Measurements from ENCODE around the gene TMEM87A. TPM values are rescaled to one million over a fixed set of nuclear protein-coding genes. Genes with fewer than 3 reads are reported as not detected.

Gene TMEM87A
- total RNA-seq, 1 experiment from 2014 or later: 31.2 TPM

DNA sequence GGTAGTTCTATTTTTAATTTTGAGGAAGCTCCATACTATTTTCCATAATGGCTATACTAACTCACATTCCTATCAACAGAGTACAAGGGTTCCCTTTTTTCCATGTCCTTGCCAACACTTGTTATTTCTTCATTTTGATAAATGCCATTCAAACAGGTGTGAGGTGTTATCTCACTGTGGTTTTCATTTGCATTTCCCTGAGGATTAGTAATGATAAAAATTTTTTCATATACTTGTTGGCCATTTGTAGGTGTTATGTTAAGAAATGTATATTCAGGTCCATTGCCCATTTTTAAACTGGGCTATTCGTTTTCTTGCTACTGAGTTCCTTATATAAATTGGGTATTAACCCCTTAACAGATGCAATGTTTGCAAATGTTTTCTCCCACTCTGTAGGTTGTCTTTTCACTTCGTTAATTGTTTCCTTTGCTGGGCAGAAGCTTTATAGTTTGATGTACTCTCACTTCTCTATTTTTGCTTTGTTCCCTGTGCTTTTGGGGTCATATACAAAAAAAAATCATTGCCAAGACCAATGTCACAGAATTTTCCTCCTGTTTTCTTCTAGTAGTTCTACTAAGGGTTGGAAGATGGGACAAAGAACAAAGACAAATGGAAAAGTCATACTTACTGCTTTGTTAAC, 54.2 kb downstream of the TMEM87A start:
- no peak for DNase-seq
- CTCF ChIA-PET: no interaction called here
- H3K36me3 Mint-ChIP-seq (ENCODE audit: insufficient read depth, unreplicated experiment): no peaks in the 10 kb centered on the region

DNA sequence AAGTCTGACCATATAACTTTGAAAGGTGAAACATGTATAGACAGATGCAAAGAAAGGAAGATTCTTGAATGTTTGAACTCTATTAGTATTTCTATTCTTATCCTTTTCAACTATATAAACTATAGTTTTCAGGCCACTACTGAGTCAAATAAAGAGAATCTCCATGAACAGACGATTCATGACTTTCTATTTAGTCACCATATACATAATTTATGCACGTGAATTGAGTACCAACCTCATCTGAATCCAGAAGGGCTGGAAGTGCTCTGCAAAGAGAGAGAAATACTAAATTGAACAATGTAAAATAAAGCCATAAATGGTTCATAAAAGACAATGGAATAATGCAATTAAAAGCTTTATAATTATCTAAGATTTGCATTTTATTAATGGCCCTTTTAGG, 55.7 kb downstream of the TMEM87A start:
- CTCF ChIA-PET: no interaction called here
- Mint-ChIP-seq H3K4me3 (ENCODE audit: low read depth, unreplicated experiment) (no peak overlapping the region), H3K4me1 (ENCODE audit: low read depth, unreplicated experiment) (no peaks in the 10 kb centered on the region), H3K36me3 (ENCODE audit: insufficient read depth, unreplicated experiment) (no peaks in the 10 kb centered on the region), H3K27ac (ENCODE audit: unreplicated experiment) (no peak overlapping the region), H3K9me3 (ENCODE audit: low read depth, unreplicated experiment) (no peaks in the 10 kb centered on the region), H3K27me3 (ENCODE audit: unreplicated experiment) (no peaks in the 10 kb centered on the region)
- intact Hi-C loops (cut with micrococcal nuclease; ENCODE audit: unreplicated experiment): no loop called here
- TF ChIP-seq, protein P1, sequence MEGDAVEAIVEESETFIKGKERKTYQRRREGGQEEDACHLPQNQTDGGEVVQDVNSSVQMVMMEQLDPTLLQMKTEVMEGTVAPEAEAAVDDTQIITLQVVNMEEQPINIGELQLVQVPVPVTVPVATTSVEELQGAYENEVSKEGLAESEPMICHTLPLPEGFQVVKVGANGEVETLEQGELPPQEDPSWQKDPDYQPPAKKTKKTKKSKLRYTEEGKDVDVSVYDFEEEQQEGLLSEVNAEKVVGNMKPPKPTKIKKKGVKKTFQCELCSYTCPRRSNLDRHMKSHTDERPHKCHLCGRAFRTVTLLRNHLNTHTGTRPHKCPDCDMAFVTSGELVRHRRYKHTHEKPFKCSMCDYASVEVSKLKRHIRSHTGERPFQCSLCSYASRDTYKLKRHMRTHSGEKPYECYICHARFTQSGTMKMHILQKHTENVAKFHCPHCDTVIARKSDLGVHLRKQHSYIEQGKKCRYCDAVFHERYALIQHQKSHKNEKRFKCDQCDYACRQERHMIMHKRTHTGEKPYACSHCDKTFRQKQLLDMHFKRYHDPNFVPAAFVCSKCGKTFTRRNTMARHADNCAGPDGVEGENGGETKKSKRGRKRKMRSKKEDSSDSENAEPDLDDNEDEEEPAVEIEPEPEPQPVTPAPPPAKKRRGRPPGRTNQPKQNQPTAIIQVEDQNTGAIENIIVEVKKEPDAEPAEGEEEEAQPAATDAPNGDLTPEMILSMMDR (IDR thresholded peaks at IDR 0.05; ENCODE audit: unreplicated experiment): no peak
- BruUV-seq (replicated peaks): no TSS peak
- no peak for DNase-seq

More for the DNA sequence above, 54.2 kb downstream of the TMEM87A start:
- TF ChIP-seq, protein P1 (IDR thresholded peaks at IDR 0.05; ENCODE audit: unreplicated experiment): no peak
- Mint-ChIP-seq H3K9me3 (ENCODE audit: low read depth, unreplicated experiment) (no peaks in the 10 kb centered on the region), H3K4me1 (ENCODE audit: low read depth, unreplicated experiment) (no peaks in the 10 kb centered on the region), H3K27me3 (ENCODE audit: unreplicated experiment) (no peaks in the 10 kb centered on the region), H3K4me3 (ENCODE audit: low read depth, unreplicated experiment) (no peak overlapping the region), H3K27ac (ENCODE audit: unreplicated experiment) (no peak overlapping the region)
- BruUV-seq (replicated peaks): no TSS peak
- intact Hi-C loops (cut with micrococcal nuclease; ENCODE audit: unreplicated experiment): no loop called here

DNA sequence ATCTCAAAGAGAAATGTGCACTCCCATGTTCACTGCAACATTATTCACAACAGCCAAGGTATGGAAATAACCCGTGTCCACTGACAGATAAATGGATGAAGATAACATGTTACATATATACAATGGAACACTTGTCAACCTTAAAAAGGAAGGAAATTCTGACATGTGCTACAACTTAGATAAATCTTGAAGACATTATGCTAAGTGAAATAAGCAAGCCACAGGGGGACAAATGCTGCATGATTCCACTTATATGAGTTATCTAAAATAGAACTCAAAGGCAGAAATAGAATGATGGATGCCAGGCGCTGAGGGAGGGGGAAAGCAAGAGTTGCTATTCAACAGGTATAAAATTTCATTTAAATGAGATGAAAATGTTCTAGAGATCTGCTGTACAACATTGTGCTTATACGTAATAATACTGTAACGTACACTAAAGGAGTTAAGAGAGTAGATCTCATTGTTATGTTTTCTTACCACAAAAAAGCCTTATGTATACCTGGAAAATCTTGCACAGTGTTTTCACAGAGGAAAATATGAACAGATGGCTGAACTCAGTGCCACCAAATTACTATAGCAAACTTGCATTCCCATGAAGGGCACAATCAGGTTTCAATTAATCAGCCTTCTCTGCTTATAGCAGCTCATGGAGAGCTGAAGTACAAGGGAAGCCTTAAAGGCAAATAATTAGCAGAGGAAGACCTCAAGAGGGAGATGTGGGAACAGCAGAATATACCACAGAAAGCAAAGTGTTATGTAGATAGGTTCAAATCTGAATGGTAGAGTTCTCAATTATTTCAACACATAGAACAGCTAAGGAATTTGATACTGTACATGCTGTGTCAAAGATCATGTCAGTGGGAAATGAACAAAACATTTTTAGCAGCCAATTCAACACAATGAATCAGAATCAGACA, 57.1 kb downstream of the TMEM87A start:
- Mint-ChIP-seq H3K4me1 (ENCODE audit: low read depth, unreplicated experiment) (no peaks in the 10 kb centered on the region), H3K4me3 (ENCODE audit: low read depth, unreplicated experiment) (no peak overlapping the region), H3K27ac (ENCODE audit: unreplicated experiment) (no peak overlapping the region), H3K36me3 (ENCODE audit: insufficient read depth, unreplicated experiment) (peaks cover 6% of the 10 kb centered on the region), H3K9me3 (ENCODE audit: low read depth, unreplicated experiment) (no peaks in the 10 kb centered on the region), H3K27me3 (ENCODE audit: unreplicated experiment) (no peaks in the 10 kb centered on the region)
- BruUV-seq (replicated peaks): no TSS peak
- TF ChIP-seq, protein P1 (IDR thresholded peaks at IDR 0.05; ENCODE audit: unreplicated experiment): no peak
- CTCF ChIA-PET: no interaction called here
- no peak for DNase-seq
- intact Hi-C loops (cut with micrococcal nuclease; ENCODE audit: unreplicated experiment): no loop called here

DNA sequence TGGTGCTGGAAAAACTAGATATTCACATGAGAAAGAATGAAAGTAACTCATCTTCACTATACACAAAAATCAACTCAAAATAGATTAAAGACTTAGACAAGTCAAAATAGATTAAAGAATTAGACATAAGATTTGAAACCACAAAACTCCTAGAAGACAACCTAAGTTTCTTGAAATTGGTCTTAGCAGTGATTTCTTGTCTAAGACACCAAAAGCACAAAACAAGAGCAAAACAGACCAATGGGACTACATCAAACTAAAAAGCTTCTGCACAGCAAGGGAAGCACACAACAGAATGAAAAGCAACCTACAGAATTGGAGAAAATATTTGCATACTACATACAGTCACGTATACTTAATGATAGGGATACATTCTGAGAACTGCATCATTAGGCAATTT, 58.6 kb downstream of the TMEM87A start:
- intact Hi-C loops (cut with micrococcal nuclease; ENCODE audit: unreplicated experiment): no loop called here
- no peak overlapping the region for H3K4me3 Mint-ChIP-seq (ENCODE audit: low read depth, unreplicated experiment)
- H3K27ac Mint-ChIP-seq (ENCODE audit: unreplicated experiment): no peak overlapping the region
- H3K9me3 Mint-ChIP-seq (ENCODE audit: low read depth, unreplicated experiment): no peaks in the 10 kb centered on the region
- H3K4me1 Mint-ChIP-seq (ENCODE audit: low read depth, unreplicated experiment): no peaks in the 10 kb centered on the region
- BruUV-seq (replicated peaks): no TSS peak
- CTCF ChIA-PET: no interaction called here
- H3K27me3 Mint-ChIP-seq (ENCODE audit: unreplicated experiment): no peaks in the 10 kb centered on the region
- TF ChIP-seq, protein P1 (IDR thresholded peaks at IDR 0.05; ENCODE audit: unreplicated experiment): no peak
- H3K36me3 Mint-ChIP-seq (ENCODE audit: insufficient read depth, unreplicated experiment): peaks cover 6% of the 10 kb centered on the region
- DNase-seq: no peak

Measured in Calu3 (cell line).